NT2/D1 (cell line): ENCODE data around the gene LOXHD1.

ENCODE experiments used
- DNase-seq: peaks from one replicate; pipeline ENCODE4 v3.0.0-alpha.2; 2011; ENCODE audit warnings: low read depth, low spot score
- H3K27me3 ChIP-seq: 2 replicates; pipeline ENCODE4 v1.6.0; 2011; ENCODE audit warnings: mild to moderate bottlenecking; ENCODE audit not compliant: insufficient read length, insufficient read depth
- H3K36me3 ChIP-seq: 2 replicates; pipeline ENCODE4 v1.6.1; 2011; ENCODE audit warnings: mild to moderate bottlenecking, low read length, mixed read lengths; ENCODE audit not compliant: insufficient read depth, insufficient read length
- H3K4me1 ChIP-seq: 2 replicates; pipeline ENCODE4 v1.5.1; 2011; ENCODE audit not compliant: insufficient read depth, insufficient read length
- H3K4me3 ChIP-seq: 2 replicates; pipeline ENCODE4 v1.5.1; 2011; ENCODE audit warnings: low read depth; ENCODE audit not compliant: insufficient read length
- H3K9ac ChIP-seq: 2 replicates; pipeline ENCODE4 v1.6.0; 2011; ENCODE audit warnings: low read depth; ENCODE audit not compliant: insufficient read length
- H3K9me3 ChIP-seq: 2 replicates; pipeline ENCODE4 v1.5.1; 2011; ENCODE audit warnings: mild to moderate bottlenecking, low read length; ENCODE audit not compliant: insufficient read depth
- SUZ12 ChIP-seq: IDR thresholded peaks from 2 replicates; pipeline ENCODE4 v1.6.1; 2011; ENCODE audit not compliant: insufficient read length, insufficient read depth; ENCODE audit errors: extremely low read depth
- YY1 ChIP-seq: IDR thresholded peaks from 2 replicates; pipeline ENCODE4 v1.6.1; 2011; ENCODE audit not compliant: insufficient read length, insufficient read depth
- ZNF274 ChIP-seq: IDR thresholded peaks from 2 replicates; pipeline ENCODE4 v1.6.1; 2011; ENCODE audit warnings: mild to moderate bottlenecking, low read depth, low read length

LOXHD1 gene

DNA sequence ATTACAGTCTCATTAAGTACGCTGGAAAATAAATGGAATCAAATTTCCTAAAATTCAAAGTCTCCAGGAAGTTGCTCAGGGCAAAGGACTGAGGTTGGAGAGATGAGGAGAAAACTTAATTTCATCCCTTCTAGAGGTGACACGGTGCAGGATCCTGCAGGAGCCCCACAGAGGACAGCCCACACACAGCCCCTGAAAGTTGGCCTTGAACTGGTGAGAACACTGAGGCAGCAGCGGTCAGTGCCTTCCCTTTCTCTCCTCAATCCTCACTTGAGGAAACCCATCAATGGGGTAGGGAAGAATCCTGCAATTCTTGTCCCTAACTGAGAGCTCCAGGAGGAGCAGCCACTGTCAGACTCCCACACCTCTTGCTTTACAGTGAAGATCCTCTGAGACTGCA, 37.5 kb downstream of the LOXHD1 start:
- Histone ChIP-seq H3K9ac (no peak overlapping the region), H3K36me3 (no peaks in the 10 kb centered on the region), H3K4me1 (no peaks in the 10 kb centered on the region), H3K4me3 (no peak overlapping the region), H3K9me3 (no peaks in the 10 kb centered on the region), H3K27me3 (no peaks in the 10 kb centered on the region)
- TF ChIP-seq ZNF274, result no peak
- no peak for TF ChIP-seq YY1
- TF ChIP-seq SUZ12, result no peak
- DNase-seq, result no peak

DNA sequence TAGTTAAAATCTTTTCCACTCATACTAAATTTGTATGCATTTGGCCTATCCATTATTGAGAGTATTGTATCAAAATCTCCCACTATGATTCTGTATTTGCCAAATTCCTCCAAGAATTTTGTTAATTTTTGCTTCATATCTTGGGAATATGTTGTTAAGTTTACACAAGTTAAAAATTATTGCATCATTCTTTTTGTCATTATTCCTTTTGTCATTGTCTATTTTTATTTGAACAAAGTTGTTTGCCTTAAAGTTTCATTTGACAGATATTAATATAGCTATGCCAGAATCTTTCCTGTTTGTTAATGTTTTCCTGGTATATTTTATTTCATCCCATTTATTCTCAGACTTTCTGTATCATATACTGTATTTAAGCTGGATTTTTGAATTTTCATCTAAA, 41.3 kb downstream of the LOXHD1 start:
- Histone ChIP-seq H3K36me3 (no peaks in the 10 kb centered on the region), H3K9ac (no peak overlapping the region), H3K4me3 (no peak overlapping the region), H3K9me3 (no peaks in the 10 kb centered on the region), H3K27me3 (no peaks in the 10 kb centered on the region), H3K4me1 (no peaks in the 10 kb centered on the region)
- no peak for DNase-seq
- TF ChIP-seq ZNF274 (no peak), YY1 (no peak), SUZ12 (no peak)

DNA sequence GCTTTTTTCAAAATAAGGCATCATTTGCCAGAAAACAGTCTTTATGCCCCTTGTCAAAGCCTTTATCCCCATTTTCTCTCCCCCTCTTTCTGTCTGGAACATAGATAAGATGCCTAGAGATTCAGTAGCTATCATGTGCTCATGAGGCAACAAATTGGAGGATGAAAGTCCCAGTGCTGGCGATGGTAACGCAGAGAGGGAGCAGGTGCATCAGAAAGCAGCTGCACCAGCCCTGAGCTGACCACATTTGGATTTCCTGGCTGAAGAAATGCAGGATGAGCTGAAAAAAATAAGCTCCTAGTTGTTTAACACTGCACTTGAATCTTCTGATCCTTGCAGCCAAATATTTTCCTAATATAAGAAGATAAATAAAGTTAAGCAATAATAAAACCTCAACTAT, 48.0 kb downstream of the LOXHD1 start:
- no peak overlapping the region for H3K9ac ChIP-seq
- no peak for DNase-seq

DNA sequence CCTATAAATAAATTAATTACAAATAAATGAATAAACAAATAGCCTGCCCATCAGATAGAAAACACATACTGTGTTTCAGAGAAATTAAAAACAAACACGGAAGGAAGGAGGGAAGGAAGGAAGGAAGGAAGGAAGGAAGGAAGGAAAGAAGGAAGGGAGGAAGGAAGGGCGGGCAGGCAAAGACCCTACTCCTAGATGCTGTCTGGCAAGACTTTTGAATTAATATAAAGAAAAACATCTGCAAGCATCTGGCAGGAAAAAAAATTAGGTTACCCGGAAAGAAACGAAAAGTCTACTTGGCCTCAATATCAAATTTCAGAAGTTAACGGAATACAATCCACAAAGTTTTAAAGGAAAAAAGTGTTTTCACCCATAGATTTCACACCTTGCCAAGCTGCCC, 49.1 kb downstream of the LOXHD1 start:
- TF ChIP-seq SUZ12 (no peak), YY1 (no peak), ZNF274 (no peak)
- no peaks in the 10 kb centered on the region for H3K27me3 ChIP-seq
- H3K36me3 ChIP-seq, result no peaks in the 10 kb centered on the region
- no peaks in the 10 kb centered on the region for H3K4me1 ChIP-seq
- H3K4me3 ChIP-seq, result no peak overlapping the region
- H3K9me3 ChIP-seq, result no peaks in the 10 kb centered on the region
- H3K9ac ChIP-seq, result no peak overlapping the region
- no peak for DNase-seq

More for the DNA sequence above, 48.0 kb downstream of the LOXHD1 start:
- Histone ChIP-seq H3K4me3 (no peak overlapping the region), H3K27me3 (no peaks in the 10 kb centered on the region), H3K36me3 (no peaks in the 10 kb centered on the region), H3K9me3 (no peaks in the 10 kb centered on the region), H3K4me1 (no peaks in the 10 kb centered on the region)
- TF ChIP-seq YY1, result no peak
- no peak for TF ChIP-seq ZNF274
- no peak for TF ChIP-seq SUZ12

DNA sequence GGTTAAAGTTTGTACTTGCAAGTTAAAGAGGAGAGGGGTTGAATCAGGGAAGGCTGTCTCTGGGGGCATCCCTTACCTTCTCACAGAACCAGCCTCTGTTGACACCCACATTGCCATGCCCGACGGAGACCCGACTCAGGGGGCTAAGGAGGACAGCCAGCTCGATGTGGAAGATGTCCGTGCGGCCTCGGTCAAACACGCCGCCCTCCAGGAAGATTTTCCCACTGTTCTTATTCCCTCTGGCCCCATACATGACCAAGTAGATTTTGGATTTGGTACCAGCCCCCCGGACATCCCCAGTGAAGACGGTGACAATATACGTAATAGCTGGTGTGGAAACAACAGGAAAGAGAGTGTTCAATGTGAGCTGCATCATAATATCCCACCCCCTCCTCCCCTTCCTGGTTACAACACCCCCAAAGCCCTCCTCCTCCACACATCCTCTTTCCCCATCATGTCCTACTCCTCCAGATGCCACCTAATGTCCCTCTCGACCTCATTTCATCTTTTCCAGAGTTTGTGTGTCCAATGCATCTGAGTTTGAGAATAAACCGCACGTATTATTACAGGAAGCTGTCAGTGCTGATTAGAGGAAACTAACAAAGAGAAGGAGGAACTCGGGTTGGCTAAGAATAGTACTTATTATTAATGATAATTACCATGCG, 55.7 kb downstream of the LOXHD1 start:
- H3K9ac ChIP-seq, result no peak overlapping the region
- DNase-seq, result no peak

DNA sequence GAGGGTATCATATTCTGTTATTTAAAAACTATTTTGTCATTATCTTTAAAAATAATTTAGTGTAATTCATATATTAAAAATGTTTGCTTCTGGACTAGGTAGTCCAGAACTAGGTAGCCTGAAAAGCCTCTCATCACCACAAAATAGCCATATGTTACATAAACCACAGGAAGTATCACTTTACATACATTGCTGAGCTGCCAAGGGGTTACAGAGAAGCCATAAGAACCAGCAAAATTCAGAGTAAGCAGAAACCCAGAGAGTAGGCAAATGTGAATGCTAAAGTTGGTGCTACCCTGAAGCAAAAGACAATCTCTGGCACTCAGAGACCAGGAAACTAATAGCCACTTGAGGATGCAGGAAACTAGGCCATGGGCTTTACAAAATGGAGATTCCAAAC, 60.9 kb downstream of the LOXHD1 start:
- H3K4me1 ChIP-seq, result no peaks in the 10 kb centered on the region
- H3K9ac ChIP-seq, result no peak overlapping the region
- H3K36me3 ChIP-seq, result no peaks in the 10 kb centered on the region
- TF ChIP-seq YY1, result no peak
- TF ChIP-seq ZNF274, result no peak
- no peak for TF ChIP-seq SUZ12
- H3K9me3 ChIP-seq, result no peaks in the 10 kb centered on the region
- DNase-seq, result no peak
- no peaks in the 10 kb centered on the region for H3K27me3 ChIP-seq
- no peak overlapping the region for H3K4me3 ChIP-seq

More for the DNA sequence above, 55.7 kb downstream of the LOXHD1 start:
- H3K4me3 ChIP-seq, result no peak overlapping the region
- no peaks in the 10 kb centered on the region for H3K9me3 ChIP-seq
- H3K36me3 ChIP-seq, result no peaks in the 10 kb centered on the region
- H3K27me3 ChIP-seq, result no peaks in the 10 kb centered on the region
- H3K4me1 ChIP-seq, result no peaks in the 10 kb centered on the region
- TF ChIP-seq YY1 (no peak), SUZ12 (no peak), ZNF274 (no peak)

DNA sequence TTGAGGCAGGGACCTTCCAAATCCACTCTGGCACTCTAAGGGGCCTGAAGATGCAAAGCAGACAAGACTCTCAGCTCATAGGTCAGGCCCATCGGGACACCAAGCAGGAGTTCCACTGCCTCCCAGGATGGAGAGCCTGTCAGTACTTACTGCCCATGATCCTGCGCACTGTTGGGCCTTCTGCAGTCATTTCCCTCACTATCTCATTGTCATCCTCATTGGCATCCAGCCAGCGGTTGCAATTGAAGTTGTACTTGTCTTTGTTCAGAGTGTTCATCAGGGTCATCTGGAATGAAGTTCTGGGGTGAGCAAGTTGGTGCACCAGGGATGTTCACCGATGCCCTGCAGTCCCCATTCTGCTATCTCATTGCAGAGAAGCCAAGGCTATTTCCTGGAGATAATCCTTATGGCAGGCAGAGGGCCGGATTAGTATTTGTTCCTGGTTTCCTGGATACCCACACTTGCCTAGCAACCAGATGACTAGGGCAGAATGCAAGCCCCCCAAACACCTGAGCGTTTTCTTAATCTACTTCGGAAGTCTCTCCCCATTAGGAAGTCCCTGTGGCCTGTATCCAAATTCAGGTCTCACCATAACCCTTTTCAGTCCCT, 65.1 kb downstream of the LOXHD1 start:
- no peak overlapping the region for H3K4me3 ChIP-seq
- no peaks in the 10 kb centered on the region for H3K36me3 ChIP-seq
- no peaks in the 10 kb centered on the region for H3K9me3 ChIP-seq
- H3K9ac ChIP-seq, result no peak overlapping the region
- no peaks in the 10 kb centered on the region for H3K27me3 ChIP-seq
- TF ChIP-seq ZNF274 (no peak), SUZ12 (no peak), YY1 (no peak)
- no peaks in the 10 kb centered on the region for H3K4me1 ChIP-seq
- no peak for DNase-seq
